Bronchus fibroblast of lung (primary cell): Measurements from ENCODE around the gene APOA4. TPM values are rescaled to one million over a fixed set of nuclear protein-coding genes. Genes with fewer than 3 reads are reported as not detected.

Source experiments
- total RNA-seq: library from RNA; depleted of rRNA; stranded (reverse); fragments of >200 nt; gene quantifications from 2 replicates; pipeline ENCODE4 v1.2.3, GENCODE V29; 2015

APOA4 gene
- not detected in 2 replicates for total RNA-seq

GRCh38 chr11:116823031-116823843 lies at the start of gene APOA4:
TSS of gene APOA4 (minus strand) at chr11:116823304. CDS start at chr11:116823191, 113 bp downstream.

GRCh38 chr11:116837231-116838091 lies 14.4 kb upstream of the APOA4 start, which contains the start of gene APOA1:
TSS of gene APOA1 (minus strand) at chr11:116837622. CDS start at chr11:116837387, 235 bp downstream.

DNA sequence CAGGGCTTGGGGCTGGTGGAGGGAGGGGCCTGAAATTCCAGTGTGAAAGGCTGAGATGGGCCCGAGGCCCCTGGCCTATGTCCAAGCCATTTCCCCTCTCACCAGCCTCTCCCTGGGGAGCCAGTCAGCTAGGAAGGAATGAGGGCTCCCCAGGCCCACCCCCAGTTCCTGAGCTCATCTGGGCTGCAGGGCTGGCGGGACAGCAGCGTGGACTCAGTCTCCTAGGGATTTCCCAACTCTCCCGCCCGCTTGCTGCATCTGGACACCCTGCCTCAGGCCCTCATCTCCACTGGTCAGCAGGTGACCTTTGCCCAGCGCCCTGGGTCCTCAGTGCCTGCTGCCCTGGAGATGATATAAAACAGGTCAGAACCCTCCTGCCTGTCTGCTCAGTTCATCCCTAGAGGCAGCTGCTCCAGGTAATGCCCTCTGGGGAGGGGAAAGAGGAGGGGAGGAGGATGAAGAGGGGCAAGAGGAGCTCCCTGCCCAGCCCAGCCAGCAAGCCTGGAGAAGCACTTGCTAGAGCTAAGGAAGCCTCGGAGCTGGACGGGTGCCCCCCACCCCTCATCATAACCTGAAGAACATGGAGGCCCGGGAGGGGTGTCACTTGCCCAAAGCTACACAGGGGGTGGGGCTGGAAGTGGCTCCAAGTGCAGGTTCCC lies 6.5 kb upstream of the APOA4 start, which contains the start of gene APOC3:
Gene APOC3, plus strand, starts transcription at position 383 of the 659 bp plus-strand sequence. CDS start 676 bp downstream, outside the sequence.

DNA sequence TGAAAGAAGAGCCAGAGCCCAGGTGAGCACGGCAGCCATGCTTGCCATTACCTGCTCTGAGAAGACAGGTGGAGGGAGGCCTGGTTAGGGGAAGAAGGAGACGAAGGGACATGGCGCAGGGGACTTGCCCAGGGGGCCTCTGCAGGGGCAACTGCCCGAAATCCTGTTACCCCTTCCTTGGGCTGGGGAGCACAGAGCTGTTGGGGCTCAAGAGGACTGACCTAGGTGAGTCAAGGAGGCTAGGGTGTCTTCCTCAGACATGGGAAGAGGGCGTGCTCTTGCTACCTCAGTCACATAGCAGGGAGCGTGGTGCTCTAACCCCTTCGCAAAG lies 31.3 kb downstream of the APOA4 start, which contains the start of gene APOA5:
Gene APOA5, minus strand, starts transcription at position 67 of the 331 bp plus-strand sequence. Its CDS starts 19 bp downstream, at position 48.

DNA sequence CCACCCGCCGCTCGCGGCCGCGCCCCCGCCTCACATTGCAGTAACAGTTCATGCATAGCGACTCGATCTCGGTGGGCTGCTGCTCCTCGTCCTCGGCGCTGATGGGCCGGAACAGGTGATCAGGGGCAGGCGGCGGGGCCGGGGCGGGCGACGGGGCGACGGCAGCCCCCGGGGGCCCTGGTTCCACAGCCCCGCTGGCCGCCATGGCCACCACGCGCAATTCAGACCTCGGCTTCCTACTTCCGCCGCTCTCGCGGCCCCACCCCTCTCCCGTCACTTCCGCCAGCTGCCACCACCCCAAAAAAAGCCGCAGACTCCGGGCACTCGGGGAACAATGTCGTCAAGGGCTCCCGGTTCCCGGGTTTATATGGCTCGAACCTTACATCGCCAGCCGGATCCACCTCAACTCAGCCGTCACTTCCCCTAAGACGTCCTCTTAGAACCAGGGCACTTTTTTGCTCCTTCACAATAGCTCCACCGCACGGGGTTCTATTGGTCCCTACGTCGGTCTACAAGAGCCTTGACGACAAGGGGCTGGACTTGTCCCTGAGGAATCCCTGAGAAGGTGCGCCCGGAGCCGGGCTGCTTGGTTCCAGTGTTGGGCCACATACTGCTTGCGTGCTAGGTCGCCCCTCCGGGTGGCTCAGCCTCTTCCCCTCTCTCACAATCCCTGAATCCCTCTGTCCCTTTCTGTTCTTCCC lies 35.2 kb downstream of the APOA4 start, which contains the start of gene ZPR1:
Gene ZPR1, minus strand, starts transcription at position 238 of the 701 bp plus-strand sequence. Its CDS starts 33 bp downstream, at position 205.

GRCh38 chr11:116772443-116773202 lies 50.5 kb downstream of the APOA4 start, which contains the start of gene BUD13:
TSS of gene BUD13 (minus strand) at chr11:116772987. CDS start at chr11:116772964, 23 bp downstream.

Other genes starting within 250 kb of the APOA4 start
- gene BUD13, start 50.3 kb downstream of the APOA4 start, total RNA-seq = 12.0 and 16.5 TPM in 2 replicates
- gene ZPR1, start 35.3 kb downstream of the APOA4 start, total RNA-seq = 39.8 and 40.6 TPM in 2 replicates
- not detected in 2 replicates for gene APOA5, start 31.4 kb downstream of the APOA4 start, total RNA-seq
- not detected in 2 replicates for gene APOC3, start 6.6 kb upstream of the APOA4 start, total RNA-seq
- gene APOA1, start 14.3 kb upstream of the APOA4 start, total RNA-seq = not detected in 2 replicates